Liver (tissue), 3 donors: ENCODE results near the gene ANXA8L1.
"Not testable (repeated sequence)": the region's sequence is repeated elsewhere in the genome, so short reads cannot be mapped to it uniquely, and the experiment has no call there.

Experiments
- FOXA1 ChIP-seq: IDR thresholded peaks from 2 replicates; pipeline ENCODE4 v1.6.1; 2016; ENCODE audit warnings: antibody characterized with exemption
- SP1 ChIP-seq: IDR thresholded peaks from 2 replicates; pipeline ENCODE4 v1.6.1; 2018; ENCODE audit warnings: antibody characterized with exemption, mild to moderate bottlenecking
- YY1 ChIP-seq: IDR thresholded peaks from 2 replicates; pipeline ENCODE4 v1.6.1; 2016; ENCODE audit warnings: antibody characterized with exemption, mild to moderate bottlenecking
- TF ChIP-seq, protein P1 (sequence below): fragments of 150-350 bp; IDR thresholded peaks from 2 replicates; pipeline ENCODE4 v1.5.1; 2017; ENCODE audit warnings: improper control_type of control experiment, low read depth, low read length; ENCODE audit not compliant: missing input control
- TF ChIP-seq, protein P2 (sequence below): IDR thresholded peaks from 2 replicates; pipeline ENCODE4 v1.6.1; 2016; ENCODE audit warnings: antibody characterized with exemption
- donor health status: healthy.
- donor health status: healthy.

DNA sequence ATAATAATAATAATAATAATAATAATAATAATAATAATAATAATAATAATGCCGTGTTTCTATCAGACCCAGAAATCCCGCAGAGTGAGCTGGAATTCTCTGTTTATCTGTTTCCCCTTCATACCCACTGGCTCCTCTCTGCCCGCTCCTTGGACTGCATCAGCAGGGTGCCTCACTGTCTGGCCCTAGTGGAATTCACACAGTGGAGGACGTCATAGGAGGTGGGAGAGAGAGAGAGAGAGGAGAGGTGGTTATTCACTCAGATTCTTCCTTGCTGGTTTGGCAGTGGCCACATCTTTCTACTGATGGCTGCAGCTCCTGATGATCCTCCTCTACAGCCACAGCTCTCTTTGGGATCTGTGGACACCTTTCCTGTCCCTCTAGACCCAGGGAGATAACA lies 10.1 kb upstream of the ANXA8L1 start:
- TF ChIP-seq, protein P1, sequence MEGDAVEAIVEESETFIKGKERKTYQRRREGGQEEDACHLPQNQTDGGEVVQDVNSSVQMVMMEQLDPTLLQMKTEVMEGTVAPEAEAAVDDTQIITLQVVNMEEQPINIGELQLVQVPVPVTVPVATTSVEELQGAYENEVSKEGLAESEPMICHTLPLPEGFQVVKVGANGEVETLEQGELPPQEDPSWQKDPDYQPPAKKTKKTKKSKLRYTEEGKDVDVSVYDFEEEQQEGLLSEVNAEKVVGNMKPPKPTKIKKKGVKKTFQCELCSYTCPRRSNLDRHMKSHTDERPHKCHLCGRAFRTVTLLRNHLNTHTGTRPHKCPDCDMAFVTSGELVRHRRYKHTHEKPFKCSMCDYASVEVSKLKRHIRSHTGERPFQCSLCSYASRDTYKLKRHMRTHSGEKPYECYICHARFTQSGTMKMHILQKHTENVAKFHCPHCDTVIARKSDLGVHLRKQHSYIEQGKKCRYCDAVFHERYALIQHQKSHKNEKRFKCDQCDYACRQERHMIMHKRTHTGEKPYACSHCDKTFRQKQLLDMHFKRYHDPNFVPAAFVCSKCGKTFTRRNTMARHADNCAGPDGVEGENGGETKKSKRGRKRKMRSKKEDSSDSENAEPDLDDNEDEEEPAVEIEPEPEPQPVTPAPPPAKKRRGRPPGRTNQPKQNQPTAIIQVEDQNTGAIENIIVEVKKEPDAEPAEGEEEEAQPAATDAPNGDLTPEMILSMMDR, result not testable (repeated sequence)
- TF ChIP-seq, protein P2, sequence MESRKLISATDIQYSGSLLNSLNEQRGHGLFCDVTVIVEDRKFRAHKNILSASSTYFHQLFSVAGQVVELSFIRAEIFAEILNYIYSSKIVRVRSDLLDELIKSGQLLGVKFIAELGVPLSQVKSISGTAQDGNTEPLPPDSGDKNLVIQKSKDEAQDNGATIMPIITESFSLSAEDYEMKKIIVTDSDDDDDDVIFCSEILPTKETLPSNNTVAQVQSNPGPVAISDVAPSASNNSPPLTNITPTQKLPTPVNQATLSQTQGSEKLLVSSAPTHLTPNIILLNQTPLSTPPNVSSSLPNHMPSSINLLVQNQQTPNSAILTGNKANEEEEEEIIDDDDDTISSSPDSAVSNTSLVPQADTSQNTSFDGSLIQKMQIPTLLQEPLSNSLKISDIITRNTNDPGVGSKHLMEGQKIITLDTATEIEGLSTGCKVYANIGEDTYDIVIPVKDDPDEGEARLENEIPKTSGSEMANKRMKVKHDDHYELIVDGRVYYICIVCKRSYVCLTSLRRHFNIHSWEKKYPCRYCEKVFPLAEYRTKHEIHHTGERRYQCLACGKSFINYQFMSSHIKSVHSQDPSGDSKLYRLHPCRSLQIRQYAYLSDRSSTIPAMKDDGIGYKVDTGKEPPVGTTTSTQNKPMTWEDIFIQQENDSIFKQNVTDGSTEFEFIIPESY, result not testable (repeated sequence)
- not testable (repeated sequence) for TF ChIP-seq SP1, YY1, FOXA1
